IMR-90 (cell line): ENCODE data around the gene SEC22A. TPM values are rescaled to one million over a fixed set of nuclear protein-coding genes. Genes with fewer than 3 reads are reported as not detected.

Experiments used
- ATAC-seq: fragments of 200-7000 bp; cut with Tn5 transposase; 2 replicates; pipeline ENCODE4 v1.9.1; 2020; ENCODE audit warnings: low read depth, mild to moderate bottlenecking, moderate library complexity
- BruUV-seq: library from RNA; stranded (reverse); fragments of 400-500 nt; replicated peaks from 2 replicates; lab custom pipeline; 2021; lab: Mats Ljungman, UMichigan
- CTCF ChIA-PET: fragments of 300-600 bp; formaldehyde crosslinking; extraction: SDS; loops from one replicate; lab custom pipeline; 2021; ENCODE audit warnings: antibody characterized with exemption; lab: Yijun Ruan, JAX
- POLR2A ChIA-PET: fragments of 300-600 bp; sonication (Branson Sonifier 250); formaldehyde crosslinking; loops from one replicate; lab custom pipeline; 2022; ENCODE audit warnings: antibody characterized with exemption; ENCODE audit not compliant: unreplicated experiment; lab: Charles Lee
- DNase-seq: peaks from one replicate; pipeline ENCODE4 v3.0.0; 2013
- H2AFZ ChIP-seq: replicated peaks from 2 replicates; pipeline ENCODE3; 2013; ENCODE audit warnings: low read length, mild to moderate bottlenecking; ENCODE audit not compliant: poor library complexity
- H2AK5ac ChIP-seq: 2 replicates; pipeline ENCODE4 v1.6.1; 2013; ENCODE audit warnings: low read depth, low read length, inconsistent platforms
- H2AK9ac ChIP-seq: replicated peaks from 2 replicates; pipeline ENCODE3; 2013; ENCODE audit warnings: mild to moderate bottlenecking, low read depth, low read length, moderate library complexity; ENCODE audit not compliant: poor library complexity
- H2BK120ac ChIP-seq: 2 replicates; pipeline ENCODE4 v1.6.1; 2013; ENCODE audit warnings: low read depth, low read length, inconsistent platforms
- H2BK15ac ChIP-seq: 3 replicates; pipeline ENCODE4 v1.6.1; 2013; ENCODE audit warnings: low read depth, low read length, inconsistent platforms
- H2BK20ac ChIP-seq: 2 replicates; pipeline ENCODE4 v1.6.1; 2013; ENCODE audit warnings: low read depth, mild to moderate bottlenecking, inconsistent platforms, low read length, moderate library complexity
- H2BK5ac ChIP-seq: 2 replicates; pipeline ENCODE4 v1.6.1; 2013; ENCODE audit warnings: mild to moderate bottlenecking, low read depth, low read length, inconsistent platforms; ENCODE audit not compliant: poor library complexity, severe bottlenecking
- H3K14ac ChIP-seq: replicated peaks from 2 replicates; pipeline ENCODE4 v1.6.1; 2013; ENCODE audit warnings: low read depth, low read length, inconsistent platforms
- H3K18ac ChIP-seq: 2 replicates; pipeline ENCODE4 v1.6.1; 2013; ENCODE audit warnings: low read depth, low read length, control low read depth
- H3K23ac ChIP-seq: 2 replicates; pipeline ENCODE4 v1.6.1; 2013; ENCODE audit warnings: low read depth, low read length, inconsistent platforms
- H3K27ac ChIP-seq: 2 replicates; pipeline ENCODE4 v1.5.1; 2013; ENCODE audit warnings: mild to moderate bottlenecking, control low read depth, low read length; ENCODE audit not compliant: insufficient read depth
- H3K27me3 ChIP-seq: 2 replicates; pipeline ENCODE4 v1.6.1; 2013; ENCODE audit warnings: low read length; ENCODE audit not compliant: control insufficient read depth, insufficient read depth
- H3K36me3 ChIP-seq: 2 replicates; pipeline ENCODE4 v1.6.1; 2013; ENCODE audit warnings: low read length, mixed read lengths; ENCODE audit not compliant: control insufficient read depth, insufficient read depth
- H3K4ac ChIP-seq: 2 replicates; pipeline ENCODE4 v1.6.1; 2013; ENCODE audit warnings: low read depth, low read length, inconsistent platforms
- H3K4me1 ChIP-seq: 2 replicates; pipeline ENCODE4 v1.6.1; 2013; ENCODE audit warnings: low read length, mixed read lengths; ENCODE audit not compliant: control insufficient read depth, insufficient read depth
- H3K4me2 ChIP-seq: 2 replicates; pipeline ENCODE4 v1.6.1; 2013; ENCODE audit warnings: low read depth, mild to moderate bottlenecking, control low read depth, low read length, moderate library complexity
- H3K4me3 ChIP-seq: 2 replicates; pipeline ENCODE4 v1.5.1; 2013; ENCODE audit warnings: low read depth, mild to moderate bottlenecking, control low read depth, low read length, moderate library complexity; ENCODE audit not compliant: insufficient read depth
- H3K56ac ChIP-seq: 2 replicates; pipeline ENCODE4 v1.6.1; 2013; ENCODE audit warnings: low read length, inconsistent platforms; ENCODE audit not compliant: insufficient read depth; ENCODE audit errors: extremely low read depth
- H3K79me1 ChIP-seq, 2 experiments: 2 replicates each; pipeline ENCODE4 v1.6.1; 2013; ENCODE audit warnings: low read length in 2 of 2, inconsistent platforms in 1 of 2, low read depth in 1 of 2
- H3K9ac ChIP-seq: 2 replicates; pipeline ENCODE4 v1.6.1; 2013; ENCODE audit warnings: low read depth, low read length, control low read depth
- H3K9me1 ChIP-seq: 2 replicates; pipeline ENCODE4 v1.6.1; 2013; ENCODE audit warnings: low read length, inconsistent platforms; ENCODE audit not compliant: insufficient read depth
- H3K9me3 ChIP-seq: 2 replicates; pipeline ENCODE4 v1.6.1; 2013; ENCODE audit warnings: low read length; ENCODE audit not compliant: control insufficient read depth, insufficient read depth
- H4K20me1 ChIP-seq: 2 replicates; pipeline ENCODE4 v1.6.1; 2013; ENCODE audit warnings: low read length, inconsistent platforms; ENCODE audit not compliant: insufficient read depth
- H4K5ac ChIP-seq: 2 replicates; pipeline ENCODE4 v1.6.1; 2013; ENCODE audit warnings: mild to moderate bottlenecking, low read depth, low read length, control low read depth
- H4K8ac ChIP-seq, 2 experiments: 2 replicates each; pipeline ENCODE4 v1.6.1; 2013; ENCODE audit warnings: low read depth in 2 of 2, low read length in 2 of 2, control low read depth in 1 of 2, inconsistent platforms in 1 of 2
- H4K91ac ChIP-seq: 2 replicates; pipeline ENCODE4 v1.6.1; 2013; ENCODE audit warnings: low read depth, low read length, inconsistent platforms; ENCODE audit not compliant: insufficient read depth
- BHLHE40 ChIP-seq: fragments of 150-350 bp; IDR thresholded peaks from 2 replicates; pipeline ENCODE4 v1.6.1; 2016; ENCODE audit warnings: mild to moderate bottlenecking, low read depth, low read length
- CHD1 ChIP-seq: IDR thresholded peaks from 2 replicates; pipeline ENCODE4 v1.6.1; 2012; ENCODE audit warnings: low read depth, low read length, improper control_type of control experiment
- FOS ChIP-seq: fragments of 150-350 bp; IDR thresholded peaks from 2 replicates; pipeline ENCODE4 v1.6.1; 2016; ENCODE audit warnings: low read depth, low read length
- MAFK ChIP-seq: IDR thresholded peaks from 2 replicates; pipeline ENCODE4 v1.6.1; 2012; ENCODE audit warnings: low read depth, low read length, improper control_type of control experiment
- MXI1 ChIP-seq: IDR thresholded peaks from 2 replicates; pipeline ENCODE4 v1.6.1; 2012; ENCODE audit warnings: low read depth, mild to moderate bottlenecking, low read length, moderate library complexity, borderline replicate concordance
- POLR2A ChIP-seq: IDR thresholded peaks from 2 replicates; pipeline ENCODE4 v1.6.1; 2012; ENCODE audit warnings: mild to moderate bottlenecking, low read depth, low read length
- RAD21 ChIP-seq: IDR thresholded peaks from 2 replicates; pipeline ENCODE4 v1.6.1; 2012; ENCODE audit warnings: low read length, improper control_type of control experiment
- whole genome bisulfite sequencing, 2 experiments: methylation state at CpG; one replicate each; pipeline versions ENCODE4 v1.1.5 to v1.1.7; 2013; ENCODE audit warnings: missing lambda C conversion rate in 2 of 2; ENCODE audit not compliant: insufficient read length in 1 of 2; ENCODE audit errors: extremely low coverage in 2 of 2; 5-methylcytosine and 5-hydroxymethylcytosine counted together
- dilution Hi-C: fragments of 300-500 bp; cut with HindIII; formaldehyde crosslinking; loops from one replicate; pipeline ENCODE4 v1.14.3; 2018; ENCODE audit warnings: low sequenced_read_pairs; ENCODE audit not compliant: unreplicated experiment
- in situ Hi-C: fragments of 300-500 bp; cut with MboI; formaldehyde crosslinking; loops from 3 replicates; pipeline ENCODE4 v1.14.3; 2019; ENCODE audit warnings: low sequenced_read_pairs, inconsistent platforms, mixed read lengths
- intact Hi-C: fragments of 100-400 bp; cut with micrococcal nuclease; formaldehyde crosslinking; loops from 2 replicates; pipeline ENCODE4 v1.10.0; 2022
- polyA plus RNA-seq, 3 experiments: library from polyadenylated mRNA; depleted of rRNA; stranded (reverse); fragments of >200 nt; gene quantifications; 2 replicates each; pipeline ENCODE4 v1.2.3, GENCODE V29; 2012; ENCODE audit warnings: low replicate concordance in 1 of 3
- total RNA-seq: library from RNA; depleted of rRNA; stranded (reverse); fragments of >200 nt; gene quantifications from 2 replicates; pipeline ENCODE4 v1.2.3, GENCODE V29; 2012
- TF ChIP-seq, protein P1 (sequence below): fragments of 150-350 bp; IDR thresholded peaks from 2 replicates; pipeline ENCODE4 v1.6.1; 2017; ENCODE audit warnings: mild to moderate bottlenecking, antibody characterized with exemption, low read length, low read depth
- TF ChIP-seq, protein P2 (sequence below): conservative IDR thresholded peaks from 2 replicates; pipeline ENCODE4 v1.5.1; 2012; ENCODE audit warnings: mild to moderate bottlenecking, low read depth, low read length, improper control_type of control experiment

The SEC22A gene
- total and polyA plus RNA-seq, 2 of the 4 experiments (the other 2 are of a cell fraction): 17.5 to 36.0 TPM

DNA sequence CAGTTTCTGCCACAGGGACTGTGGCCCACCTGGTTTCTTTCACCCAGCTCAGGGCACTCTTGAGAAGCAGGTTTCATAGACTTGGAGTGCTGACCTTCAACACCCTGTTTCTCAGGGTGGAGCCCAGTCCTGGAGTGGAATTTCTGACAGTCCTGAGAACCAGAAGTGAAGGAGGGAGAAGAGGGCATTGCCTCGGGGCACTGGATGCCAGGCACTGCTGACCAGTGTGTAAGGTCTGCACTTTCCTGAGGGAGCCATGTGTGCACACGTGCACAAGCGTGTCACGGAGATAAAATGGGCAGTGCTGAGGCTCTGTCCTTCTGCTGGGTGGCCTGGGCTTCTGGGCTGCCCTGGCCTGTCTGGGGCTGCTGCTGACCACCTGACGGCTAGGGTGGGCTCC, 118.5 kb downstream of the SEC22A start:
- dilution Hi-C loops: no loop called here
- Histone ChIP-seq H2BK20ac (no peak overlapping the region), H3K18ac (no peak overlapping the region), H3K14ac (no peak overlapping the region), H4K5ac (no peak overlapping the region), H2BK5ac (no peak overlapping the region), H4K20me1 (no peaks in the 10 kb centered on the region), H2BK15ac (no peak overlapping the region), H3K4me1 (no peaks in the 10 kb centered on the region), H3K9ac (no peak overlapping the region), H3K27ac (no peak overlapping the region), H3K36me3 (no peaks in the 10 kb centered on the region), H4K8ac (no peak overlapping the region), H3K9me1 (no peaks in the 10 kb centered on the region; the same call in 1 of the 2 replicates), H4K91ac (no peak overlapping the region), H3K56ac (no peak overlapping the region), H2AK5ac (no peak overlapping the region), H3K9me3 (no peaks in the 10 kb centered on the region), H2AK9ac (no peak overlapping the region), H3K4ac (no peak overlapping the region), H3K79me1 (no peaks in the 10 kb centered on the region), H3K27me3 (peaks cover 71% of the 10 kb centered on the region), H3K4me3 (no peak overlapping the region), H3K23ac (no peak overlapping the region), H2BK120ac (no peak overlapping the region), H2AFZ (no peak overlapping the region), H3K4me2 (no peak overlapping the region)
- no peak for DNase-seq
- TF ChIP-seq, protein P1, sequence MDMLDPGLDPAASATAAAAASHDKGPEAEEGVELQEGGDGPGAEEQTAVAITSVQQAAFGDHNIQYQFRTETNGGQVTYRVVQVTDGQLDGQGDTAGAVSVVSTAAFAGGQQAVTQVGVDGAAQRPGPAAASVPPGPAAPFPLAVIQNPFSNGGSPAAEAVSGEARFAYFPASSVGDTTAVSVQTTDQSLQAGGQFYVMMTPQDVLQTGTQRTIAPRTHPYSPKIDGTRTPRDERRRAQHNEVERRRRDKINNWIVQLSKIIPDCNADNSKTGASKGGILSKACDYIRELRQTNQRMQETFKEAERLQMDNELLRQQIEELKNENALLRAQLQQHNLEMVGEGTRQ: no peak
- no peak for TF ChIP-seq CHD1
- TF ChIP-seq POLR2A: no peak
- TF ChIP-seq BHLHE40: no peak
- no peak for TF ChIP-seq MXI1
- TF ChIP-seq MAFK: no peak
- TF ChIP-seq, protein P2, sequence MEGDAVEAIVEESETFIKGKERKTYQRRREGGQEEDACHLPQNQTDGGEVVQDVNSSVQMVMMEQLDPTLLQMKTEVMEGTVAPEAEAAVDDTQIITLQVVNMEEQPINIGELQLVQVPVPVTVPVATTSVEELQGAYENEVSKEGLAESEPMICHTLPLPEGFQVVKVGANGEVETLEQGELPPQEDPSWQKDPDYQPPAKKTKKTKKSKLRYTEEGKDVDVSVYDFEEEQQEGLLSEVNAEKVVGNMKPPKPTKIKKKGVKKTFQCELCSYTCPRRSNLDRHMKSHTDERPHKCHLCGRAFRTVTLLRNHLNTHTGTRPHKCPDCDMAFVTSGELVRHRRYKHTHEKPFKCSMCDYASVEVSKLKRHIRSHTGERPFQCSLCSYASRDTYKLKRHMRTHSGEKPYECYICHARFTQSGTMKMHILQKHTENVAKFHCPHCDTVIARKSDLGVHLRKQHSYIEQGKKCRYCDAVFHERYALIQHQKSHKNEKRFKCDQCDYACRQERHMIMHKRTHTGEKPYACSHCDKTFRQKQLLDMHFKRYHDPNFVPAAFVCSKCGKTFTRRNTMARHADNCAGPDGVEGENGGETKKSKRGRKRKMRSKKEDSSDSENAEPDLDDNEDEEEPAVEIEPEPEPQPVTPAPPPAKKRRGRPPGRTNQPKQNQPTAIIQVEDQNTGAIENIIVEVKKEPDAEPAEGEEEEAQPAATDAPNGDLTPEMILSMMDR: no peak
- TF ChIP-seq RAD21: no peak
- TF ChIP-seq FOS: no peak
- ChIA-PET POLR2A (no interaction called here), CTCF (interaction anchor here (0.5 to 0.6 kb wide), 2 partner anchors 57 to 62 kb away, joined by 3 to 5 read pairs; no protein-coding TSS in a partner anchor)
- 90% methylated on average over 4 of the region's 5 CpGs; no CpG with 5 or more reads in 1 of the 2 experiments for WGBS, 2 experiments
- in situ Hi-C loops: no loop called here
- ATAC-seq: no peak
- BruUV-seq: no TSS peak
- intact Hi-C loops: no loop called here
